IPS DF 6.9 (cell line): Measurements from ENCODE around the gene CCDC92.

Source experiments
- DNase-seq: peaks from one replicate; pipeline ENCODE4 v3.0.0-alpha.2; 2013; ENCODE audit warnings: low read depth, low spot score
- H3K27ac ChIP-seq: one replicate; pipeline ENCODE4 v1.5.1; 2013; ENCODE audit warnings: low read length, control low read depth
- H3K27me3 ChIP-seq: 2 replicates; pipeline ENCODE4 v1.6.1; 2013; ENCODE audit warnings: mild to moderate bottlenecking, low read length; ENCODE audit not compliant: control insufficient read depth, insufficient read depth
- H3K36me3 ChIP-seq: 2 replicates; pipeline ENCODE4 v1.6.1; 2013; ENCODE audit warnings: low read length; ENCODE audit not compliant: control insufficient read depth, insufficient read depth
- H3K4me1 ChIP-seq: 2 replicates; pipeline ENCODE4 v1.6.1; 2013; ENCODE audit warnings: low read length; ENCODE audit not compliant: control insufficient read depth, insufficient read depth
- H3K4me3 ChIP-seq: 2 replicates; pipeline ENCODE4 v1.5.1; 2013; ENCODE audit warnings: mild to moderate bottlenecking, low read length
- H3K9me3 ChIP-seq: 2 replicates; pipeline ENCODE4 v1.6.1; 2013; ENCODE audit warnings: low read length, inconsistent platforms; ENCODE audit not compliant: control insufficient read depth, insufficient read depth
- WGBS: extraction: QIAGEN DNeasy Blood & Tissue Kit; methylation state at CpG from one replicate; pipeline ENCODE4 v1.1.7; 2013; ENCODE audit warnings: mixed read lengths, missing lambda C conversion rate; ENCODE audit not compliant: insufficient read length, insufficient coverage; 5-methylcytosine and 5-hydroxymethylcytosine counted together

Gene CCDC92, protein sequence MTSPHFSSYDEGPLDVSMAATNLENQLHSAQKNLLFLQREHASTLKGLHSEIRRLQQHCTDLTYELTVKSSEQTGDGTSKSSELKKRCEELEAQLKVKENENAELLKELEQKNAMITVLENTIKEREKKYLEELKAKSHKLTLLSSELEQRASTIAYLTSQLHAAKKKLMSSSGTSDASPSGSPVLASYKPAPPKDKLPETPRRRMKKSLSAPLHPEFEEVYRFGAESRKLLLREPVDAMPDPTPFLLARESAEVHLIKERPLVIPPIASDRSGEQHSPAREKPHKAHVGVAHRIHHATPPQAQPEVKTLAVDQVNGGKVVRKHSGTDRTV

DNA sequence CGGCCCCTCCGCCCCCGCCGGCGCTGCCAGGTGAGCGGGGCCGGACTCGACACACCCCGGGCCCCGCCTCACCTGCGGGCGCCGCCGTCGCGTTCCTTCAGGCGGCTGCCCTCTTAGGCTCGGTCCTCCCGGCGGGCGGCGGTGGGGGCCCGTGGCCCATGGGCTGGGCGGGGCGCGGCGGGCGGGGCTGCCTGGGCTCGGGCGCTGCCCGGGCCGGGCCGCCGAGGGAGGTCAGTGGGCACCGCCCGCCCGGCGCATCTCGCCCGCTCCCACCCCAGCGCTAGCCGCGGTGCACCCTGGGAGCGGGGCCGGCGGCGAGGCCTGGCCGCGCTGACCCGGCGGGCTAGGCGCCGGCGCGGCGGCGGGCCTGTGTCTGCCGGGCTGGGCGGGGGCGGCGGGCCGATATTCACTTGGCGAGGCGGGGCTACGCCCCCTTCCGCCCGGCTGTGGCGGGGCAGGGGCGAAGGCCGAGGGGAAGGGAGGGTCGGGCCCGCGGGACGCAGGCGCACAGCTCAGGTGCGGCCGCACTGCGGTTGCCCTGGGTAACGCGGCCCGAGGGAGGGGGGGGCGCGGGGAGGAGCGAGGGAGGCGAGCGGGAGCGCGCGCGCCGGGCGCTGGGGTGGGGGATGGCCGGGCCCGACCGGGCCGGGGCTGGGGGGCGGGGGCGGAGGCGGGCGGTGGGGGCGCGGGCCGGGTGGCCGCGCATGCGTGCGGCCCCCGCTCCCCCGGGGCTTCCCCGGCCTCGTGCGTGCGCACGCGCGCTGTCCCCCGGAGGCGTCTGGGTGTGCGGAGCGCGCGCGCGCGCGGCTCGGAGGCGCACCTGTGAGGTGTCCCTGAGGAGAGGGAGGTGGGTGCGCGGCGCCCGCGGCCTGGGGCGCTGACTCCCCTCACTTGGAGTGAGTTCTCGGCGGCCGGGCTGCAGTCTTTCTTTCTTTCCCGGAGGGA, at the start of gene CCDC92, which contains the start of gene ZNF664:
TSS of gene CCDC92 (minus strand) at position 375 of the 945 bp plus-strand sequence. CDS start 28,526 bp downstream, outside the sequence.
TSS of gene ZNF664 (plus strand) at position 759 of the 945 bp plus-strand sequence. CDS start 38,930 bp downstream, outside the sequence.
- no peak within 1 kb of the TSS for H3K27ac ChIP-seq
- no peaks in the 10 kb centered on the region for H3K9me3 ChIP-seq
- H3K36me3 ChIP-seq: no peaks in the 10 kb centered on the region
- H3K4me3 ChIP-seq: peak within 1 kb of the TSS; percentile 92
- WGBS: no CpG with 5 or more reads among the region's 138 CpGs
- H3K27me3 ChIP-seq: peaks cover 37% of the 10 kb centered on the region
- H3K4me1 ChIP-seq: no peaks in the 10 kb centered on the region; the same call in 1 of the 2 replicates
- DNase-seq: peak; percentile 66

DNA sequence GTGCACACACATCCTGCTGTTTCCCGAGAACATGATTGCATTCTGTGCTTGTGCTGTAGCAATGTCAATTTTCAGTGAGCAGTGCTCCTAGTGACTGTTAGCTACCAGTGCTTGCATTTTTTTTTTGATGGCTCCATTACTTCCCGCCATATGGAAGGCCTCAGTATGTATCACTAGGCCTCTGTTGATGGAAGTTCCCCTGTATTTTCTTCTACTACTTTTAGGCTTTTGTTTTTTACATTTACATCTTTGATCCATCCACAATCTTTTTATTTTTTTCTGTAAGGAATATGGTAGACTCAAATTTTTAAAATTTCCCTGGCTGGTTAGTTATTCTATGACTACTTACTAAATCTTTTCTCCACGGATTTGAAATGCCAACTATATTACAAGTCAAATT, 49.5 kb upstream of the CCDC92 start:
- no peaks in the 10 kb centered on the region for H3K4me1 ChIP-seq
- no CpG with 5 or more reads among the region's 3 CpGs for WGBS
- H3K27ac ChIP-seq: no peak overlapping the region
- no peaks in the 10 kb centered on the region for H3K36me3 ChIP-seq
- DNase-seq: no peak
- H3K9me3 ChIP-seq: no peaks in the 10 kb centered on the region
- no peak overlapping the region for H3K4me3 ChIP-seq
- no peaks in the 10 kb centered on the region for H3K27me3 ChIP-seq

DNA sequence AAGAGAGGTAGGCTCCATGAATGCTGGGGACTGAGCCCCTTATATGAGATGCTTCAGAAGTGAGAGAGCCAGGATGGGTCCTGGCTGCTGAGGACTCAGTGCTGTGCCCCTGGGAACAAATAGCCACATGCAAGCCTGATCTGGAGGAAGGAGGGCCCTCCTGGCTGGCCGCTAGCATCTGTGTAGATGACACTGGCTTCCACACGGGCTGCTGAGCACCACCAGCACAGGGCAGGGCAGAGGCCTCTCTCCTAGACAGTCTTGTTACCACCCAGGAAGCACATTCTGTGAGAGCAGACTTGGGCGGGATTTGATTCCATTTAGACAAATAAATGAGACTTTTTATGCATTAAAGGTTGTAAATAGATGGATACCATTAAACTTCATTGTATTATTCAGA, 48.4 kb upstream of the CCDC92 start:
- Histone ChIP-seq H3K27me3 (no peaks in the 10 kb centered on the region), H3K4me1 (no peaks in the 10 kb centered on the region), H3K4me3 (no peak overlapping the region), H3K36me3 (no peaks in the 10 kb centered on the region), H3K27ac (no peak overlapping the region), H3K9me3 (no peaks in the 10 kb centered on the region)
- WGBS: no CpG with 5 or more reads among the region's 3 CpGs
- DNase-seq: no peak

DNA sequence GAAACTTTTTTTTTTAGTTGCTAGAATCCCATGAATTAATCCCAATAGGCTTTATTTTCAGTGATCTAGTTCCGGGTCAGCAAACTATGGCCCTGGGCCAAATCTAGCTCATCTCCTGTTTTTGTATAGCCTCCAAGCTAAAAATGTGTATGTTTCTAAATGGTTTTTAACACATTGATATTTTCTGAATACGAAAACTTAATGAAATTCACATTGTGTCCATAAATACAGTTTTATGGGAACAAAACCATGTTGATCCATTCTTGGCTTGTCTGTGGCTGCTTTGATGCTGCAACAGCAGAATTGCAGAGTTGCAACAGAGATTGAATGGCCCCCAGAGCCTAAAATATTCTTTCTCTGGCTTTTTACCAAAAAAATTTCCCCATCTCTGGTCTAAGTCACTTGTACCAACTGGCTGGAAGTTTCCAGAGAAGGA, 47.9 kb upstream of the CCDC92 start:
- WGBS: no CpG with 5 or more reads among the region's 2 CpGs
- Histone ChIP-seq H3K4me3 (no peak overlapping the region), H3K9me3 (no peaks in the 10 kb centered on the region), H3K27ac (no peak overlapping the region), H3K27me3 (no peaks in the 10 kb centered on the region), H3K4me1 (no peaks in the 10 kb centered on the region), H3K36me3 (no peaks in the 10 kb centered on the region)
- no peak for DNase-seq

- DNase-seq: no peak
- Histone ChIP-seq H3K4me1 (no peaks in the 10 kb centered on the region), H3K9me3 (no peaks in the 10 kb centered on the region), H3K27me3 (no peaks in the 10 kb centered on the region), H3K4me3 (no peak overlapping the region), H3K27ac (no peak overlapping the region), H3K36me3 (no peaks in the 10 kb centered on the region)
Measured at GRCh38 chr12:124019115-124019514, 46.5 kb upstream of the CCDC92 start.

- H3K4me3 ChIP-seq: no peak overlapping the region
- H3K27me3 ChIP-seq: no peaks in the 10 kb centered on the region
- H3K36me3 ChIP-seq: no peaks in the 10 kb centered on the region
- H3K9me3 ChIP-seq: no peaks in the 10 kb centered on the region
- WGBS: no CpG with 5 or more reads among the region's 2 CpGs
- no peaks in the 10 kb centered on the region for H3K4me1 ChIP-seq
- DNase-seq: no peak
- no peak overlapping the region for H3K27ac ChIP-seq
Measured at GRCh38 chr12:124018539-124018938, 45.9 kb upstream of the CCDC92 start.

- no peak overlapping the region for H3K27ac ChIP-seq
- H3K9me3 ChIP-seq: no peaks in the 10 kb centered on the region
- no peaks in the 10 kb centered on the region for H3K27me3 ChIP-seq
- DNase-seq: no peak
- no peaks in the 10 kb centered on the region for H3K36me3 ChIP-seq
- no CpG with 5 or more reads among the region's 2 CpGs for WGBS
- no peaks in the 10 kb centered on the region for H3K4me1 ChIP-seq
- H3K4me3 ChIP-seq: no peak overlapping the region
Measured at GRCh38 chr12:124017064-124017463, 44.4 kb upstream of the CCDC92 start.

DNA sequence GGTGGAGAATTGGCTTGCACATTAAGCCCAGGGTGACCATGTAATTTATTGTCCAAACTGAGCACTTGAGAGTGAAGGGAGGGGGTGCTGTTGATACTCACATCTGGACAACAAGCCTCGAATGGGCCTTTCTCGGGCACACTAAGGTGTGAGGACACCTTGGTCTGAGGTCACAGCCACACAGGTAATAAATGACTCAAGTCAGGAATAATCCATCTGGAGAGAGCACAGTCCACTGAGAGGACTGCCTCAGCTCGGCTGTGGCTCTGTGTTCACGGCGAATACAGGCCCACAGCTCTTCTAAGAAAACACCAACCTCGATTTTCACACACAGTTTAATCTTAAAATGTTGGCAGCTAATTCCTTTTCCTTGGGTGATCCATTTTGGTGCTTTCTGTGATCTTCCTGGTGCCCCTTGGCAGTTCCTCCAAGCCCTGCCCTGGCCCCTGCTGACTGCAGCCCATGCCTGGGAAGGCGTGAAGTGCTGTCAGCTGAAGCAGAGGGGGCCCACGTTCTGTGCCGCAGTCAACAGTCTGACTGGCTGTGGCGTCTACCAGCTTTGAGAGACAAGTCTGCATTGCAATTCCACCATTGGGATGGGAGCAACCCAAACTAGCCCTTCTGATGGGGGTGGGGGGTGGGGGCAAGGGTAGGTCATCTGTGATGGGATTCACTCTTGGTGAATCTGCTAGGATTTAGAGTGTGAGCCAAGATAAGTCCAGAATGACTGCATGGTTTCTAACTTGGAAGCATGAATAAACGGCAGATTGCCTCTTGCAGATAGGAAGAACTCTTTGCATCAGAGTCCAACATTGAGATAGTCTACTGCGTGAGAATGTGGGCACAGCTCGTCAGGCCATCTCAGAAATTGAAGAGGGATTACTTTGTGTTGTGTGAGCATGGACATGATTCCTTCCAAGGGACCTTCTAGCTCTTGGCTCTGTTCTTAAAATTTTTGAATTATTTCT, 43.1 kb upstream of the CCDC92 start:
- Histone ChIP-seq H3K27me3 (no peaks in the 10 kb centered on the region), H3K27ac (no peak overlapping the region), H3K9me3 (no peaks in the 10 kb centered on the region), H3K4me1 (no peaks in the 10 kb centered on the region), H3K36me3 (no peaks in the 10 kb centered on the region), H3K4me3 (no peak overlapping the region)
- DNase-seq: no peak
- WGBS: no CpG with 5 or more reads among the region's 13 CpGs

DNA sequence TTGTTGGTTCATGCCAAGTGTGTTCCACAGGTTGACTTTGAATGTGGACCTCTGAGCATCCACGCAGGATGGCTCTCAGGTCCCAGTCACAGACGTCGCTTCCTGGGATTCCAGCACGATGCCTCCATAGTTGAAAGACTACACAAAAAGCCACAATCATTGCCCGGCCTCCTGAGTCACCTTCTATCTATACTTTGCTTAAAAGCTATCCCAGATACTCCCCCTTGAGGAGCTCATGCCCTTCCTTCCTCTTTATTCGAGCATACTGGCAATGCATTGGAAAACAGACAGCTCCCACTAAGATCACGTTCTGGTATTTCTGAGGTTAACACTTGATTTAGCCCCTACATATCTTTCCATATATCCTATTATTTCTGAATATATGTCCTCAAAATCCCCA, 40.4 kb upstream of the CCDC92 start:
- Histone ChIP-seq H3K9me3 (no peaks in the 10 kb centered on the region), H3K27ac (no peak overlapping the region), H3K27me3 (no peaks in the 10 kb centered on the region), H3K36me3 (no peaks in the 10 kb centered on the region), H3K4me3 (no peak overlapping the region), H3K4me1 (no peaks in the 10 kb centered on the region)
- no CpG with 5 or more reads among the region's 7 CpGs for WGBS
- DNase-seq: no peak
